Erythroblast (primary cell): ENCODE results near the gene RALGPS1.

ENCODE experiments used
- GATA1 ChIP-seq: IDR thresholded peaks from 2 replicates; pipeline ENCODE4 v1.6.1; 2011; ENCODE audit warnings: low read depth, mild to moderate bottlenecking, control low read depth, low read length, moderate library complexity
- POLR2A ChIP-seq: IDR thresholded peaks from 2 replicates; pipeline ENCODE4 v1.6.1; 2011; ENCODE audit warnings: mild to moderate bottlenecking, low read length

DNA sequence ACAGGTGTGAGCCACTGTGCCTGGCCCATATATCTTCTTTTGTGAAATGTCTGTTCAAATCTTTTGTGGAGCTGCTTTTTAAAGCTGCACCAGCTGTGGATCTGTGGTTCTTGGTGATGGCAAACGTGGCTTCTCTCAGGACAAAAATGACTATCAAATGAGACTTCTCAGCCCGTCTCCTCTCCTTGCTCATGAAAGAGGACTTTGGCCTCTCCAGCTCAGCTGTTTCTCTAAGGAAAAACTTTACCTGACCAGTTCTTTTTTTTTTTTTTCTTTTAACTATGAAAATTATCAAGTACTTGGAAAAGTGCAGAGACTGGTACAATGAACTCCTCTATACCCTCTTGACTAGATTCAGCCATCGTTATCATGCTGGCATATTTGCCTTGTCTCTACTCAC lies 44.8 kb downstream of the RALGPS1 start:
- TF ChIP-seq POLR2A (no peak), GATA1 (no peak)
